Stimulated activated CD4-positive, alpha-beta T cell treated with anti-CD3 and anti-CD28 coated beads, Interleukin-2, amount 100 ng/mL, for 48 hours (primary cell): ENCODE data around the gene GTF3C4.

Experiments used
- DNase-seq, 2 donors: peaks; one replicate each; pipeline ENCODE4 v3.0.0-alpha.2; 2020

The GTF3C4 gene

GRCh38 chr9:132670457-132671391, at the start of gene GTF3C4:
GTF3C4 (plus strand) TSS chr9:132670464; CDS start chr9:132670599, 135 bp downstream.
- peak; percentile 24 to 25 for DNase-seq

- no peak for DNase-seq
These were observed 48.1 kb upstream of the GTF3C4 start for GRCh38 chr9:132622159-132622558.

- DNase-seq, result no peak
These were observed 44.0 kb upstream of the GTF3C4 start for GRCh38 chr9:132626285-132626684.

- DNase-seq, result no peak
These were observed 43.2 kb upstream of the GTF3C4 start for GRCh38 chr9:132627106-132627505.

GRCh38 chr9:132627594-132627993, 42.7 kb upstream of the GTF3C4 start:
- DNase-seq, result no peak

GRCh38 chr9:132628746-132629145, 41.5 kb upstream of the GTF3C4 start:
- no peak for DNase-seq

- no peak for DNase-seq
These were observed 40.1 kb upstream of the GTF3C4 start for GRCh38 chr9:132630116-132630515.

- DNase-seq, result no peak
These were observed 39.5 kb upstream of the GTF3C4 start for GRCh38 chr9:132630811-132631210.

- no peak for DNase-seq
These were observed 39.0 kb upstream of the GTF3C4 start for GRCh38 chr9:132631280-132631679.

GRCh38 chr9:132631685-132632084, 38.6 kb upstream of the GTF3C4 start:
- no peak for DNase-seq

- DNase-seq, result no peak
These were observed 37.7 kb upstream of the GTF3C4 start for GRCh38 chr9:132632413-132633129.

- DNase-seq, result no peak
These were observed 35.9 kb upstream of the GTF3C4 start for GRCh38 chr9:132634327-132634726.

- no peak for DNase-seq
These were observed 32.9 kb upstream of the GTF3C4 start for GRCh38 chr9:132637351-132637750.

- no peak for DNase-seq
These were observed 32.5 kb upstream of the GTF3C4 start for GRCh38 chr9:132637801-132638200.

- no peak for DNase-seq
These were observed 32.0 kb upstream of the GTF3C4 start for GRCh38 chr9:132638240-132638639.

GRCh38 chr9:132639322-132639721, 30.9 kb upstream of the GTF3C4 start:
- DNase-seq, result no peak

GRCh38 chr9:132641216-132641615, 29.0 kb upstream of the GTF3C4 start:
- DNase-seq, result no peak

GRCh38 chr9:132644251-132644650, 26.0 kb upstream of the GTF3C4 start:
- DNase-seq, result no peak

GRCh38 chr9:132645306-132645705, 25.0 kb upstream of the GTF3C4 start:
- DNase-seq, result no peak

GRCh38 chr9:132645711-132646110, 24.6 kb upstream of the GTF3C4 start:
- DNase-seq, result no peak

GRCh38 chr9:132646726-132647125, 23.5 kb upstream of the GTF3C4 start:
- no peak for DNase-seq

GRCh38 chr9:132647355-132647754, 22.9 kb upstream of the GTF3C4 start:
- no peak for DNase-seq

GRCh38 chr9:132647806-132648205, 22.5 kb upstream of the GTF3C4 start:
- no peak for DNase-seq

- DNase-seq, result no peak
These were observed 22.0 kb upstream of the GTF3C4 start for GRCh38 chr9:132648283-132648682.
